Heart right ventricle (tissue), 16 donors: ENCODE results near the gene STRC. TPM values are rescaled to one million over a fixed set of nuclear protein-coding genes. Genes with fewer than 3 reads are reported as not detected.

Experiments
- ATAC-seq, 8 donors: fragments of 200-7000 bp; cut with Tn5 transposase; one replicate each; pipeline ENCODE4 v1.9.1; 2020; ENCODE audit warnings: mild to moderate bottlenecking in 8 of 8, moderate library complexity in 8 of 8, moderate number of reproducible peaks in 1 of 8
- DNase-seq, 2 donors: peaks; one replicate each; pipeline ENCODE4 v3.0.0-alpha.2; 2020
- H3K27ac ChIP-seq, 10 donors: fragments of 200-600 bp; sonication (generic) in 2 of 10; one replicate each; pipeline versions ENCODE4 v1.5.0 to v1.8.0; 2020 to 2022; ENCODE audit warnings: mild to moderate bottlenecking in 3 of 10
- H3K27me3 ChIP-seq, 7 donors: fragments of 200-600 bp; one replicate each; pipeline ENCODE4 v1.8.0; 2021 to 2022; ENCODE audit warnings: mild to moderate bottlenecking in 2 of 7
- H3K36me3 ChIP-seq, 9 donors: fragments of 200-600 bp; sonication (generic) in 1 of 9; one replicate each; pipeline versions ENCODE4 v1.5.0 to v1.8.0; 2020 to 2022; ENCODE audit warnings: mild to moderate bottlenecking in 2 of 9
- H3K4me1 ChIP-seq, 9 donors: fragments of 200-600 bp; sonication (generic) in 1 of 9; one replicate each; pipeline versions ENCODE4 v1.5.0 to v1.8.0; 2020 to 2022; ENCODE audit warnings: mild to moderate bottlenecking in 4 of 9
- H3K4me3 ChIP-seq, 10 donors: fragments of 200-600 bp; sonication (generic) in 2 of 10; one replicate each; pipeline versions ENCODE4 v1.5.0 to v1.8.0; 2020 to 2022; ENCODE audit warnings: mild to moderate bottlenecking in 7 of 10, moderate library complexity in 2 of 10
- H3K9me3 ChIP-seq, 11 donors: fragments of 200-600 bp in 10 of 11; sonication (generic) in 2 of 11; one replicate each; pipeline versions ENCODE4 v1.5.0 to v1.8.0; 2013 to 2022; ENCODE audit warnings: mild to moderate bottlenecking in 2 of 11, control low read depth in 1 of 11, moderate library complexity in 1 of 11
- CTCF ChIP-seq, 9 donors: fragments of 200-600 bp; sonication (generic) in 2 of 9; IDR thresholded peaks; one replicate each; pipeline versions ENCODE4 v1.5.0 to v1.8.0; 2021 to 2022; ENCODE audit warnings: antibody characterized with exemption in 9 of 9, mild to moderate bottlenecking in 5 of 9, moderate library complexity in 1 of 9
- WGBS, 2 donors: extraction: QIAGEN DNeasy Blood & Tissue Kit; methylation state at CpG; one replicate each; pipeline ENCODE4 v1.1.7; 2013; ENCODE audit warnings: inconsistent platforms in 1 of 2; 5-methylcytosine and 5-hydroxymethylcytosine counted together
- intact Hi-C, 10 donors: fragments of 100-400 bp; cut with DNase I; formaldehyde crosslinking; loops; one replicate each; pipeline versions ENCODE4 v1.11.1 to v1.14.2; 2022
- polyA plus RNA-seq, 2 donors: library from polyadenylated mRNA; stranded (reverse); fragments of 200-250 nt; gene quantifications; one replicate each; pipeline ENCODE4 v1.2.3, GENCODE V29; 2013
- total RNA-seq, 10 donors: library from RNA; stranded (reverse); fragmentation: NEBNext Ultra II Directional in 3 of 10; extraction: Animal tissue kit (Norgen Biotek cat#: 25700) in 3 of 10; gene quantifications; one replicate each; pipeline versions ENCODE4 v1.2.1 to v1.2.4, GENCODE V29; 2021 to 2023
- donor health status: Arrhythmogenic right ventricular cardiomyopathy.
- donor health status: ischemic (EF 13 %, LVEDD 7.1; RV severe dilation, severe dysfunction).
- donor health status: healthy with polysubstance abuse.
- donor health status: DM: no; HTN: yes; CAD: no.
- donor health status: DM: no; HTN: no; CAD: no.
- donor health status: ischemic (EF 25% LVEDD 6.9; RV normal size, moderate dysfunction).
- donor health status: ischemic (EF 25% LVEDD 5.7; RV mildly dilated, moderate dysfunction).
- donor health status: healthy.
- donor health status: DM: yes; HTN: yes; CAD: no.
- donor health status: Ischemic cardiomyopathy.
- donor health status: ischemic (EF 35%, LVEDD 5.7; RV mildly dilated, moderate dysfunction).
- donor health status: nonischemic (EF 11% LVEDD 7.7; RV severe dilation, severe dysfunction).
- donor health status: DM: yes; HTN: yes; CAD: no.
- donor health status: PGD.
- donor health status: ischemic (EF 29% LVEDD 5.4; RV normal size, mild dysfunction).
- donor health status: nonischemic (EF 23%, LVEDD 6.1; RV moderate dilation, normal function).

Gene STRC
- total and polyA plus RNA-seq, 12 donors, result 0.06 to 1.2 (median 0.21) TPM; not detected in 7

GRCh38 chr15:43550527-43551363 is 67.9 kb downstream of the STRC start:
- no peak for TF ChIP-seq CTCF (IDR thresholded peaks at IDR 0.05)
- H3K36me3 ChIP-seq, result peaks cover 0 to 45% (median 3%) of the 10 kb centered on the region in 9 donors
- H3K4me3 ChIP-seq, result no peak overlapping the region
- WGBS, 2 donors, result 64 to 70% methylated on average over 10 of the region's 10 CpGs
- no peak for DNase-seq
- H3K27me3 ChIP-seq, result no peaks in the 10 kb centered on the region
- H3K9me3 ChIP-seq, result peaks cover 0 to 9% (median 0%) of the 10 kb centered on the region in 11 donors
- H3K4me1 ChIP-seq, result peaks cover 0 to 5% (median 0%) of the 10 kb centered on the region in 9 donors
- ATAC-seq, result peak in 3 of 8 donors; percentile 46 to 70 (median 65)
- H3K27ac ChIP-seq, result peak overlapping the region in 1 of 10 donors; percentile 41
- intact Hi-C loops, result no loop called here

Other genes starting within 250 kb of the STRC start
- 10 to 100 TPM in 9 of 10 donors, 1 to 10 TPM in 1; 9.6 to 15.7 (median 12.2) TPM for gene ZSCAN29, start 247.8 kb downstream of the STRC start, total RNA-seq
- gene ZSCAN29, start 247.8 kb downstream of the STRC start, polyA plus RNA-seq, result 1 to 10 TPM; 3.5 to 8.4 TPM
- 10 to 100 TPM in 8 of 10 donors, 1 to 10 TPM in 2; 9.0 to 14.9 (median 12.1) TPM for gene TUBGCP4, start 247.7 kb downstream of the STRC start, total RNA-seq
- 1 to 10 TPM; 5.0 to 6.8 TPM for gene TUBGCP4, start 247.7 kb downstream of the STRC start, polyA plus RNA-seq
- 10 to 100 TPM; 21.2 to 35.2 (median 29.3) TPM for gene TP53BP1, start 125.6 kb downstream of the STRC start, total RNA-seq
- 10 to 100 TPM; 11.2 to 12.6 TPM for gene TP53BP1, start 125.6 kb downstream of the STRC start, polyA plus RNA-seq
- 100 to 1,000 TPM in 2 of 10 donors, 10 to 100 TPM in 8; 21.3 to 139 (median 51.6) TPM for gene MAP1A, start 101.2 kb downstream of the STRC start, total RNA-seq
- 10 to 100 TPM in 1 of 2 donors, 1 to 10 TPM in 1; 3.4 to 17.5 TPM for gene MAP1A, start 101.2 kb downstream of the STRC start, polyA plus RNA-seq
- gene PPIP5K1, start 28.6 kb downstream of the STRC start, total RNA-seq, result 10 to 100 TPM; 12.2 to 33.9 (median 18.7) TPM
- 1 to 10 TPM; 3.2 to 6.9 TPM for gene PPIP5K1, start 28.6 kb downstream of the STRC start, polyA plus RNA-seq
- gene CKMT1B, start 24.8 kb downstream of the STRC start, total RNA-seq, result 1 to 10 TPM in 1 of 10 donors, under 1 TPM in 4, not detected in 5; 0.26 to 1.6 (median 0.59) TPM
- gene CKMT1B, start 24.8 kb downstream of the STRC start, polyA plus RNA-seq, result under 1 TPM; 0.33 to 0.59 TPM
- gene CATSPER2, start 30.0 kb upstream of the STRC start, total RNA-seq, result 1 to 10 TPM in 6 of 10 donors, under 1 TPM in 4; 0.42 to 1.7 (median 1.3) TPM
- 1 to 10 TPM in 1 of 2 donors, under 1 TPM in 1; 0.28 to 5.9 TPM for gene CATSPER2, start 30.0 kb upstream of the STRC start, polyA plus RNA-seq
- gene CKMT1A, start 75.1 kb upstream of the STRC start, total RNA-seq, result under 1 TPM in 4 of 10 donors, not detected in 6; 0.32 to 0.57 (median 0.39) TPM
- under 1 TPM; 0.22 TPM for gene CKMT1A, start 75.1 kb upstream of the STRC start, polyA plus RNA-seq
- gene PDIA3, start 127.6 kb upstream of the STRC start, total RNA-seq, result 100 to 1,000 TPM; 119 to 241 (median 144) TPM
- 100 to 1,000 TPM; 100 to 257 TPM for gene PDIA3, start 127.6 kb upstream of the STRC start, polyA plus RNA-seq
- 1 to 10 TPM in 3 of 10 donors, under 1 TPM in 7; 0.25 to 1.6 (median 0.84) TPM for gene ELL3, start 158.2 kb upstream of the STRC start, total RNA-seq
- 1 to 10 TPM in 1 of 2 donors, under 1 TPM in 1; 0.84 to 1.2 TPM for gene ELL3, start 158.2 kb upstream of the STRC start, polyA plus RNA-seq
- 1,000 to 10,000 TPM in 3 of 10 donors, 100 to 1,000 TPM in 7; 626 to 1,166 (median 689) TPM for gene SERF2, start 173.5 kb upstream of the STRC start, total RNA-seq
- 1,000 to 10,000 TPM; 2,367 to 4,286 TPM for gene SERF2, start 173.5 kb upstream of the STRC start, polyA plus RNA-seq
- gene SERINC4, start 181.4 kb upstream of the STRC start, total RNA-seq, result under 1 TPM in 9 of 10 donors, not detected in 1; 0.09 to 0.72 (median 0.38) TPM
- gene SERINC4, start 181.4 kb upstream of the STRC start, polyA plus RNA-seq, result under 1 TPM; 0.29 to 0.59 TPM
- gene HYPK, start 181.8 kb upstream of the STRC start, total RNA-seq, result 10 to 100 TPM in 5 of 10 donors, 1 to 10 TPM in 5; 5.5 to 24.3 (median 9.9) TPM
- 10 to 100 TPM; 11.4 to 23.0 TPM for gene HYPK, start 181.8 kb upstream of the STRC start, polyA plus RNA-seq
- 10 to 100 TPM; 16.6 to 23.4 (median 20.7) TPM for gene MFAP1, start 205.9 kb upstream of the STRC start, total RNA-seq
- gene MFAP1, start 205.9 kb upstream of the STRC start, polyA plus RNA-seq, result 10 to 100 TPM; 13.0 to 22.5 TPM
- gene WDR76, start 208.2 kb upstream of the STRC start, total RNA-seq, result 1 to 10 TPM in 7 of 10 donors, under 1 TPM in 3; 0.68 to 4.1 (median 1.7) TPM
- gene WDR76, start 208.2 kb upstream of the STRC start, polyA plus RNA-seq, result 1 to 10 TPM in 1 of 2 donors, under 1 TPM in 1; 0.73 to 1.8 TPM